Lower lobe of right lung (tissue), 2 donors: Measurements from ENCODE around the gene CUBN. TPM values are rescaled to one million over a fixed set of nuclear protein-coding genes. Genes with fewer than 3 reads are reported as not detected.

Experiments
- ATAC-seq, 2 donors: fragments of 200-7000 bp; cut with Tn5 transposase; one replicate each; pipeline ENCODE4 v1.9.1; 2020 to 2022; ENCODE audit warnings: mild to moderate bottlenecking in 2 of 2, moderate library complexity in 2 of 2
- DNase-seq: peaks from one replicate; pipeline ENCODE4 v3.0.0-alpha.2; 2020
- H3K27ac ChIP-seq: fragments of 200-600 bp; one replicate; pipeline ENCODE4 v1.8.0; 2022
- H3K27me3 ChIP-seq: fragments of 200-600 bp; one replicate; pipeline ENCODE4 v1.8.0; 2022; ENCODE audit warnings: low read depth
- H3K36me3 ChIP-seq: fragments of 200-600 bp; one replicate; pipeline ENCODE4 v1.8.0; 2022; ENCODE audit warnings: mild to moderate bottlenecking
- H3K4me1 ChIP-seq: fragments of 200-600 bp; one replicate; pipeline ENCODE4 v1.8.0; 2022
- H3K4me3 ChIP-seq: fragments of 200-600 bp; one replicate; pipeline ENCODE4 v1.8.0; 2022; ENCODE audit warnings: mild to moderate bottlenecking
- H3K9me3 ChIP-seq: fragments of 200-600 bp; one replicate; pipeline ENCODE4 v1.8.0; 2022
- intact Hi-C: fragments of 100-400 bp; cut with DNase I; formaldehyde crosslinking; loops from one replicate; pipeline ENCODE4 v1.11.0; 2022
- total RNA-seq: library from RNA; stranded (reverse); fragmentation: NEBNext Ultra II Directional; extraction: Animal tissue kit (Norgen Biotek cat#: 25700); gene quantifications from one replicate; pipeline ENCODE4 v1.2.1, GENCODE V29; 2021
- TF ChIP-seq, protein P1 (sequence below): fragments of 200-600 bp; IDR thresholded peaks from one replicate; pipeline ENCODE4 v1.8.0; 2022; ENCODE audit warnings: antibody characterized with exemption, mild to moderate bottlenecking
- donor health status: DM: no; HTN: yes; CAD: no; lungs with severe emphysema.

Gene CUBN
- total RNA-seq, 1 donor from 2014 or later = 2.2 TPM

GRCh38 chr10:16957038-16957437 is 172.6 kb downstream of the CUBN start:
- no peak overlapping the region for H3K4me3 ChIP-seq
- H3K4me1 ChIP-seq = peaks cover 11% of the 10 kb centered on the region
- no peak for ATAC-seq
- intact Hi-C loops = no loop called here
- H3K27ac ChIP-seq = no peak overlapping the region
- no peak for DNase-seq
- no peaks in the 10 kb centered on the region for H3K36me3 ChIP-seq
- TF ChIP-seq, protein P1, sequence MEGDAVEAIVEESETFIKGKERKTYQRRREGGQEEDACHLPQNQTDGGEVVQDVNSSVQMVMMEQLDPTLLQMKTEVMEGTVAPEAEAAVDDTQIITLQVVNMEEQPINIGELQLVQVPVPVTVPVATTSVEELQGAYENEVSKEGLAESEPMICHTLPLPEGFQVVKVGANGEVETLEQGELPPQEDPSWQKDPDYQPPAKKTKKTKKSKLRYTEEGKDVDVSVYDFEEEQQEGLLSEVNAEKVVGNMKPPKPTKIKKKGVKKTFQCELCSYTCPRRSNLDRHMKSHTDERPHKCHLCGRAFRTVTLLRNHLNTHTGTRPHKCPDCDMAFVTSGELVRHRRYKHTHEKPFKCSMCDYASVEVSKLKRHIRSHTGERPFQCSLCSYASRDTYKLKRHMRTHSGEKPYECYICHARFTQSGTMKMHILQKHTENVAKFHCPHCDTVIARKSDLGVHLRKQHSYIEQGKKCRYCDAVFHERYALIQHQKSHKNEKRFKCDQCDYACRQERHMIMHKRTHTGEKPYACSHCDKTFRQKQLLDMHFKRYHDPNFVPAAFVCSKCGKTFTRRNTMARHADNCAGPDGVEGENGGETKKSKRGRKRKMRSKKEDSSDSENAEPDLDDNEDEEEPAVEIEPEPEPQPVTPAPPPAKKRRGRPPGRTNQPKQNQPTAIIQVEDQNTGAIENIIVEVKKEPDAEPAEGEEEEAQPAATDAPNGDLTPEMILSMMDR = no peak
- H3K9me3 ChIP-seq = no peaks in the 10 kb centered on the region
- H3K27me3 ChIP-seq = no peaks in the 10 kb centered on the region

- H3K9me3 ChIP-seq = no peaks in the 10 kb centered on the region
- H3K4me3 ChIP-seq = no peak overlapping the region
- H3K4me1 ChIP-seq = peaks cover 16% of the 10 kb centered on the region
- no peak overlapping the region for H3K27ac ChIP-seq
- H3K36me3 ChIP-seq = no peaks in the 10 kb centered on the region
- intact Hi-C loops = no loop called here
- no peaks in the 10 kb centered on the region for H3K27me3 ChIP-seq
- ATAC-seq (no peak), DNase-seq (no peak)
- TF ChIP-seq, protein P1 = no peak
Observed at GRCh38 chr10:16954280-16955030, 175.2 kb downstream of the CUBN start.

- DNase-seq (no peak), ATAC-seq (no peak)
- Histone ChIP-seq H3K36me3 (no peaks in the 10 kb centered on the region), H3K4me3 (no peak overlapping the region), H3K27ac (no peak overlapping the region), H3K4me1 (peaks cover 16% of the 10 kb centered on the region), H3K27me3 (no peaks in the 10 kb centered on the region), H3K9me3 (no peaks in the 10 kb centered on the region)
- intact Hi-C loops = no loop called here
- TF ChIP-seq, protein P1 = no peak
Observed at GRCh38 chr10:16953270-16953669, 176.3 kb downstream of the CUBN start.

DNA sequence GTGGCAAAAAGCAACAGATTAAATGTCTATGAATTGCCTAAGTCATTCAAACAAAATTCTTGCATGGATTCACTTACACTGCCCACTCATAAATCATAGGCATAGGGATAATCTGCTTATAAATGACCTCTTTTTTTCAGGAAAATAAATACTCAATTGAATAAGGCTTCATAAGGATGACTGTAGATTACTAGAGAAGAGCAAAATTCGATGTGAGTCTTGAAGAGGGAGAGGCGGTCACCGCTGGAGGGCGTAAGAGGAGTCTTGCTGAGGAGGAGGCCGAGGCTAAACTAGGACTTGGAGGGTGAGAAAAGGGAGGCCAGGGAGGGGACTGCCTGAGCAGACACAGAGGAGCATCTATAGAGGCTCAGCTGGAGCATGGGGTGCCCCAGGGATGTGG is 177.0 kb downstream of the CUBN start:
- H3K4me1 ChIP-seq = peaks cover 16% of the 10 kb centered on the region
- intact Hi-C loops = no loop called here
- H3K27me3 ChIP-seq = no peaks in the 10 kb centered on the region
- no peaks in the 10 kb centered on the region for H3K9me3 ChIP-seq
- H3K4me3 ChIP-seq = no peak overlapping the region
- DNase-seq (no peak), ATAC-seq (no peak)
- no peak overlapping the region for H3K27ac ChIP-seq
- TF ChIP-seq, protein P1 = no peak
- no peaks in the 10 kb centered on the region for H3K36me3 ChIP-seq

DNA sequence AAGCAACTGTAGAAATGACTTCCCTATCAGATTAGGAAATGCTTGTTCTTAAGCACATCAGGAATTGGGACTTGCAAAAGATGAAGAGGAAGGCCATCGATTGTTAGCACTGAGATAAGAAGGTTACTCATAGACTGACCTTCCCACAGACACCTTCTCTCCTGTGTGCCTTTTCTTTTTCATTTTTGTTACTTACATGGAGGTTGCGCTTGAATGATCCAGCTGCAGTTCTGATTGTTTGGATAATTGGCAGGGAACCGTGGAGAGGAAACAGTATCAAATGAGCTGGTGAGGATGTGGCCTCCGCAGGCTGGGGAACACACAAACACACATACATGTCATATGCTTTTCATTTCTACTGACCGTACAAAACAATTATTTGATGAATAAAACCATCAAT is 177.5 kb downstream of the CUBN start:
- TF ChIP-seq, protein P1 = no peak
- H3K4me1 ChIP-seq = peaks cover 16% of the 10 kb centered on the region
- no peak overlapping the region for H3K27ac ChIP-seq
- no peak overlapping the region for H3K4me3 ChIP-seq
- ATAC-seq = no peak
- intact Hi-C loops = no loop called here
- H3K27me3 ChIP-seq = no peaks in the 10 kb centered on the region
- H3K9me3 ChIP-seq = no peaks in the 10 kb centered on the region
- H3K36me3 ChIP-seq = no peaks in the 10 kb centered on the region
- DNase-seq = no peak
